IMR-90 (cell line): ENCODE data around the gene COLEC12. TPM values are rescaled to one million over a fixed set of nuclear protein-coding genes. Genes with fewer than 3 reads are reported as not detected.

ENCODE experiments used
- ATAC-seq: fragments of 200-7000 bp; cut with Tn5 transposase; 2 replicates; pipeline ENCODE4 v1.9.1; 2020; ENCODE audit warnings: low read depth, mild to moderate bottlenecking, moderate library complexity
- BruUV-seq: library from RNA; stranded (reverse); fragments of 400-500 nt; replicated peaks from 2 replicates; lab custom pipeline; 2021; lab: Mats Ljungman, UMichigan
- CTCF ChIA-PET: fragments of 300-600 bp; formaldehyde crosslinking; extraction: SDS; loops from one replicate; lab custom pipeline; 2021; ENCODE audit warnings: antibody characterized with exemption; lab: Yijun Ruan, JAX
- POLR2A ChIA-PET: fragments of 300-600 bp; sonication (Branson Sonifier 250); formaldehyde crosslinking; loops from one replicate; lab custom pipeline; 2022; ENCODE audit warnings: antibody characterized with exemption; ENCODE audit not compliant: unreplicated experiment; lab: Charles Lee
- DNase-seq: peaks from one replicate; pipeline ENCODE4 v3.0.0; 2013
- H2AFZ ChIP-seq: replicated peaks from 2 replicates; pipeline ENCODE3; 2013; ENCODE audit warnings: low read length, mild to moderate bottlenecking; ENCODE audit not compliant: poor library complexity
- H2AK5ac ChIP-seq: 2 replicates; pipeline ENCODE4 v1.6.1; 2013; ENCODE audit warnings: low read depth, low read length, inconsistent platforms
- H2AK9ac ChIP-seq: replicated peaks from 2 replicates; pipeline ENCODE3; 2013; ENCODE audit warnings: mild to moderate bottlenecking, low read depth, low read length, moderate library complexity; ENCODE audit not compliant: poor library complexity
- H2BK120ac ChIP-seq: 2 replicates; pipeline ENCODE4 v1.6.1; 2013; ENCODE audit warnings: low read depth, low read length, inconsistent platforms
- H2BK15ac ChIP-seq: 3 replicates; pipeline ENCODE4 v1.6.1; 2013; ENCODE audit warnings: low read depth, low read length, inconsistent platforms
- H2BK20ac ChIP-seq: 2 replicates; pipeline ENCODE4 v1.6.1; 2013; ENCODE audit warnings: low read depth, mild to moderate bottlenecking, inconsistent platforms, low read length, moderate library complexity
- H2BK5ac ChIP-seq: 2 replicates; pipeline ENCODE4 v1.6.1; 2013; ENCODE audit warnings: mild to moderate bottlenecking, low read depth, low read length, inconsistent platforms; ENCODE audit not compliant: poor library complexity, severe bottlenecking
- H3K14ac ChIP-seq: replicated peaks from 2 replicates; pipeline ENCODE4 v1.6.1; 2013; ENCODE audit warnings: low read depth, low read length, inconsistent platforms
- H3K18ac ChIP-seq: 2 replicates; pipeline ENCODE4 v1.6.1; 2013; ENCODE audit warnings: low read depth, low read length, control low read depth
- H3K23ac ChIP-seq: 2 replicates; pipeline ENCODE4 v1.6.1; 2013; ENCODE audit warnings: low read depth, low read length, inconsistent platforms
- H3K27ac ChIP-seq: 2 replicates; pipeline ENCODE4 v1.5.1; 2013; ENCODE audit warnings: mild to moderate bottlenecking, control low read depth, low read length; ENCODE audit not compliant: insufficient read depth
- H3K27me3 ChIP-seq: 2 replicates; pipeline ENCODE4 v1.6.1; 2013; ENCODE audit warnings: low read length; ENCODE audit not compliant: control insufficient read depth, insufficient read depth
- H3K36me3 ChIP-seq: 2 replicates; pipeline ENCODE4 v1.6.1; 2013; ENCODE audit warnings: low read length, mixed read lengths; ENCODE audit not compliant: control insufficient read depth, insufficient read depth
- H3K4ac ChIP-seq: 2 replicates; pipeline ENCODE4 v1.6.1; 2013; ENCODE audit warnings: low read depth, low read length, inconsistent platforms
- H3K4me1 ChIP-seq: 2 replicates; pipeline ENCODE4 v1.6.1; 2013; ENCODE audit warnings: low read length, mixed read lengths; ENCODE audit not compliant: control insufficient read depth, insufficient read depth
- H3K4me2 ChIP-seq: 2 replicates; pipeline ENCODE4 v1.6.1; 2013; ENCODE audit warnings: low read depth, mild to moderate bottlenecking, control low read depth, low read length, moderate library complexity
- H3K4me3 ChIP-seq: 2 replicates; pipeline ENCODE4 v1.5.1; 2013; ENCODE audit warnings: low read depth, mild to moderate bottlenecking, control low read depth, low read length, moderate library complexity; ENCODE audit not compliant: insufficient read depth
- H3K56ac ChIP-seq: 2 replicates; pipeline ENCODE4 v1.6.1; 2013; ENCODE audit warnings: low read length, inconsistent platforms; ENCODE audit not compliant: insufficient read depth; ENCODE audit errors: extremely low read depth
- H3K79me1 ChIP-seq, 2 experiments: 2 replicates each; pipeline ENCODE4 v1.6.1; 2013; ENCODE audit warnings: low read length in 2 of 2, inconsistent platforms in 1 of 2, low read depth in 1 of 2
- H3K9ac ChIP-seq: 2 replicates; pipeline ENCODE4 v1.6.1; 2013; ENCODE audit warnings: low read depth, low read length, control low read depth
- H3K9me1 ChIP-seq: 2 replicates; pipeline ENCODE4 v1.6.1; 2013; ENCODE audit warnings: low read length, inconsistent platforms; ENCODE audit not compliant: insufficient read depth
- H3K9me3 ChIP-seq: 2 replicates; pipeline ENCODE4 v1.6.1; 2013; ENCODE audit warnings: low read length; ENCODE audit not compliant: control insufficient read depth, insufficient read depth
- H4K20me1 ChIP-seq: 2 replicates; pipeline ENCODE4 v1.6.1; 2013; ENCODE audit warnings: low read length, inconsistent platforms; ENCODE audit not compliant: insufficient read depth
- H4K5ac ChIP-seq: 2 replicates; pipeline ENCODE4 v1.6.1; 2013; ENCODE audit warnings: mild to moderate bottlenecking, low read depth, low read length, control low read depth
- H4K8ac ChIP-seq, 2 experiments: 2 replicates each; pipeline ENCODE4 v1.6.1; 2013; ENCODE audit warnings: low read depth in 2 of 2, low read length in 2 of 2, control low read depth in 1 of 2, inconsistent platforms in 1 of 2
- H4K91ac ChIP-seq: 2 replicates; pipeline ENCODE4 v1.6.1; 2013; ENCODE audit warnings: low read depth, low read length, inconsistent platforms; ENCODE audit not compliant: insufficient read depth
- BHLHE40 ChIP-seq: fragments of 150-350 bp; IDR thresholded peaks from 2 replicates; pipeline ENCODE4 v1.6.1; 2016; ENCODE audit warnings: mild to moderate bottlenecking, low read depth, low read length
- CEBPB ChIP-seq: IDR thresholded peaks from 2 replicates; pipeline ENCODE4 v1.6.1; 2012; ENCODE audit warnings: low read depth, low read length, improper control_type of control experiment
- CHD1 ChIP-seq: IDR thresholded peaks from 2 replicates; pipeline ENCODE4 v1.6.1; 2012; ENCODE audit warnings: low read depth, low read length, improper control_type of control experiment
- CTCF ChIP-seq: conservative IDR thresholded peaks from 2 replicates; pipeline ENCODE4 v1.5.1; 2012; ENCODE audit warnings: mild to moderate bottlenecking, low read depth, low read length, improper control_type of control experiment
- FOS ChIP-seq: fragments of 150-350 bp; IDR thresholded peaks from 2 replicates; pipeline ENCODE4 v1.6.1; 2016; ENCODE audit warnings: low read depth, low read length
- MAFK ChIP-seq: IDR thresholded peaks from 2 replicates; pipeline ENCODE4 v1.6.1; 2012; ENCODE audit warnings: low read depth, low read length, improper control_type of control experiment
- MAZ ChIP-seq: IDR thresholded peaks from 2 replicates; pipeline ENCODE4 v1.6.1; 2012; ENCODE audit warnings: low read depth, mild to moderate bottlenecking, low read length, improper control_type of control experiment, moderate library complexity, borderline replicate concordance
- MXI1 ChIP-seq: IDR thresholded peaks from 2 replicates; pipeline ENCODE4 v1.6.1; 2012; ENCODE audit warnings: low read depth, mild to moderate bottlenecking, low read length, moderate library complexity, borderline replicate concordance
- NFE2L2 ChIP-seq: fragments of 150-350 bp; IDR thresholded peaks from 2 replicates; pipeline ENCODE4 v1.6.1; 2016; ENCODE audit warnings: low read depth, mild to moderate bottlenecking, low read length
- POLR2A ChIP-seq: IDR thresholded peaks from 2 replicates; pipeline ENCODE4 v1.6.1; 2012; ENCODE audit warnings: mild to moderate bottlenecking, low read depth, low read length
- RAD21 ChIP-seq: IDR thresholded peaks from 2 replicates; pipeline ENCODE4 v1.6.1; 2012; ENCODE audit warnings: low read length, improper control_type of control experiment
- RCOR1 ChIP-seq: IDR thresholded peaks from 2 replicates; pipeline ENCODE4 v1.6.1; 2012; ENCODE audit warnings: mild to moderate bottlenecking, low read length, improper control_type of control experiment; ENCODE audit not compliant: insufficient replicate concordance
- RFX5 ChIP-seq: IDR thresholded peaks from 2 replicates; pipeline ENCODE4 v1.8.0; 2012; ENCODE audit warnings: low read depth, mild to moderate bottlenecking, low read length, moderate library complexity
- SMC3 ChIP-seq: fragments of 150-350 bp; IDR thresholded peaks from 2 replicates; pipeline ENCODE4 v1.6.1; 2016; ENCODE audit warnings: low read depth, mild to moderate bottlenecking, antibody characterized with exemption, low read length, moderate library complexity
- USF2 ChIP-seq: fragments of 150-350 bp; IDR thresholded peaks from 2 replicates; pipeline ENCODE4 v1.6.1; 2017; ENCODE audit warnings: mild to moderate bottlenecking, antibody characterized with exemption, low read length, low read depth
- WGBS, 2 experiments: methylation state at CpG; one replicate each; pipeline versions ENCODE4 v1.1.5 to v1.1.7; 2013; ENCODE audit warnings: missing lambda C conversion rate in 2 of 2; ENCODE audit not compliant: insufficient read length in 1 of 2; ENCODE audit errors: extremely low coverage in 2 of 2; 5-methylcytosine and 5-hydroxymethylcytosine counted together
- dilution Hi-C: fragments of 300-500 bp; cut with HindIII; formaldehyde crosslinking; loops from one replicate; pipeline ENCODE4 v1.14.3; 2018; ENCODE audit warnings: low sequenced_read_pairs; ENCODE audit not compliant: unreplicated experiment
- in situ Hi-C: fragments of 300-500 bp; cut with MboI; formaldehyde crosslinking; loops from 3 replicates; pipeline ENCODE4 v1.14.3; 2019; ENCODE audit warnings: low sequenced_read_pairs, inconsistent platforms, mixed read lengths
- intact Hi-C: fragments of 100-400 bp; cut with micrococcal nuclease; formaldehyde crosslinking; loops from 2 replicates; pipeline ENCODE4 v1.10.0; 2022
- polyA plus RNA-seq, 3 experiments: library from polyadenylated mRNA; depleted of rRNA; stranded (reverse); fragments of >200 nt; gene quantifications; 2 replicates each; pipeline ENCODE4 v1.2.3, GENCODE V29; 2012; ENCODE audit warnings: low replicate concordance in 1 of 3
- total RNA-seq: library from RNA; depleted of rRNA; stranded (reverse); fragments of >200 nt; gene quantifications from 2 replicates; pipeline ENCODE4 v1.2.3, GENCODE V29; 2012
- TF ChIP-seq, protein P1 (sequence below): fragments of 150-350 bp; IDR thresholded peaks from 2 replicates; pipeline ENCODE4 v1.6.1; 2016; ENCODE audit warnings: low read depth, mild to moderate bottlenecking, low read length, moderate library complexity, borderline replicate concordance

Gene COLEC12
- total and polyA plus RNA-seq, 2 of the 4 experiments (the other 2 are of a cell fraction): 1.0 to 2.3 TPM

DNA sequence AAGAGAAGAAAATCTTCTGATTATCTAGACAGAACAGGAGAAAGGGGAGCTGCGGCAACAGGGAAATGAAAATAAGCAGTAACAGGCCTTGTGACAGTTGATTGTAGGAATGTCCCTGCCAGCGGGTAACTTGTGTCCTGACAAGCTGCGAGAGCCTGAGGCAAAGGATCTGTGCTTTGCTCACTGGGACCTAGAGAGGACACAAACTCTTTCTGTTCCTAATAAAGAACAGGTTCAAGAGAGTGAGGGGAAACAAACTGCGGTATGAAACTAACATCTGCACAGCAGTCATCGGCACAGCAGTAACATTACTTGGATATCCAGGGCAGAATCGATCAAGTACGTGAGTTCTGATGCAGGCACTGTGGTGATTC, 128.9 kb downstream of the COLEC12 start:
- H3K9me3 ChIP-seq: no peaks in the 10 kb centered on the region
- no peak overlapping the region for H2BK15ac ChIP-seq
- no peak overlapping the region for H3K14ac ChIP-seq
- no TSS peak for BruUV-seq
- no peak overlapping the region for H3K4ac ChIP-seq
- H4K20me1 ChIP-seq: no peaks in the 10 kb centered on the region
- ChIA-PET CTCF (interaction anchor here (2.2 kb wide), 1 partner anchor 17 kb away, joined by 5 read pairs; no protein-coding TSS in a partner anchor), POLR2A (no interaction called here)
- no peaks in the 10 kb centered on the region; the same call in 1 of the 2 replicates for H3K9me1 ChIP-seq
- peak overlapping the region; percentile 21; the same call in 1 of the 2 replicates for H3K27ac ChIP-seq
- H2AK9ac ChIP-seq: no peak overlapping the region
- peak overlapping the region; percentile 63 for H2AFZ ChIP-seq
- no peaks in the 10 kb centered on the region for H3K36me3 ChIP-seq
- 0 out of 2 replicates have a peak overlapping the region, but pooled peaks have one; percentile 18 for H2BK20ac ChIP-seq
- ATAC-seq: no peak; the same call in 1 of the 2 replicates
- H3K56ac ChIP-seq: no peak overlapping the region
- no peaks in the 10 kb centered on the region for H3K79me1 ChIP-seq
- no peak overlapping the region for H4K8ac ChIP-seq
- in situ Hi-C loops (no loop called here), dilution Hi-C loops (no loop called here), intact Hi-C loops (no loop called here)
- no peak overlapping the region for H4K91ac ChIP-seq
- H2BK120ac ChIP-seq: no peak overlapping the region
- H3K27me3 ChIP-seq: no peaks in the 10 kb centered on the region; the same call in 1 of the 2 replicates
- peak overlapping the region; percentile 38; the same call in 1 of the 2 replicates for H3K4me2 ChIP-seq
- H4K5ac ChIP-seq: no peak overlapping the region
- H2BK5ac ChIP-seq: no peak overlapping the region
- peak overlapping the region; percentile 82; the same call in 1 of the 2 replicates for H3K23ac ChIP-seq
- DNase-seq: no peak
- peaks cover 7% of the 10 kb centered on the region; the same call in 1 of the 2 replicates for H3K4me1 ChIP-seq
- WGBS, 2 experiments: 29% methylated on average over 3 of the region's 7 CpGs; no CpG with 5 or more reads in 1 of the 2 experiments
- no peak overlapping the region for H2AK5ac ChIP-seq
- no peak overlapping the region; the same call in 1 of the 2 replicates for H3K18ac ChIP-seq
- no peak overlapping the region for H3K4me3 ChIP-seq
- 0 out of 2 replicates have a peak overlapping the region, but pooled peaks have one; percentile 13 for H3K9ac ChIP-seq
- TF ChIP-seq RAD21: no peak
- TF ChIP-seq, protein P1, sequence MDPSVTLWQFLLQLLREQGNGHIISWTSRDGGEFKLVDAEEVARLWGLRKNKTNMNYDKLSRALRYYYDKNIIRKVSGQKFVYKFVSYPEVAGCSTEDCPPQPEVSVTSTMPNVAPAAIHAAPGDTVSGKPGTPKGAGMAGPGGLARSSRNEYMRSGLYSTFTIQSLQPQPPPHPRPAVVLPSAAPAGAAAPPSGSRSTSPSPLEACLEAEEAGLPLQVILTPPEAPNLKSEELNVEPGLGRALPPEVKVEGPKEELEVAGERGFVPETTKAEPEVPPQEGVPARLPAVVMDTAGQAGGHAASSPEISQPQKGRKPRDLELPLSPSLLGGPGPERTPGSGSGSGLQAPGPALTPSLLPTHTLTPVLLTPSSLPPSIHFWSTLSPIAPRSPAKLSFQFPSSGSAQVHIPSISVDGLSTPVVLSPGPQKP: no peak
- TF ChIP-seq MAZ: no peak
- TF ChIP-seq USF2: no peak
- no peak for TF ChIP-seq RFX5
- no peak for TF ChIP-seq RCOR1
- TF ChIP-seq MAFK: no peak
- no peak for TF ChIP-seq NFE2L2
- TF ChIP-seq FOS: no peak
- TF ChIP-seq BHLHE40: no peak
- TF ChIP-seq MXI1: no peak
- no peak for TF ChIP-seq POLR2A
- no peak for TF ChIP-seq CEBPB
- no peak for TF ChIP-seq CHD1
- no peak for TF ChIP-seq SMC3
- no peak for TF ChIP-seq CTCF
